Heart left ventricle (tissue), 16 donors: ENCODE measurements around the gene MSL3B.

Experiments used
- ATAC-seq, 4 donors: fragments of 200-7000 bp; cut with Tn5 transposase; one replicate each; pipeline ENCODE4 v1.9.1; 2020 to 2022; ENCODE audit warnings: moderate library complexity in 4 of 4, mild to moderate bottlenecking in 3 of 4, moderate number of reproducible peaks in 1 of 4
- DNase-seq, 5 donors: peaks; one replicate each; pipeline ENCODE4 v3.0.0-alpha.2; 2020
- H3K27ac ChIP-seq, 12 donors: fragments of 200-600 bp; sonication (generic) in 4 of 12; one replicate each; pipeline versions ENCODE4 v1.5.0 to v1.8.0; 2016 to 2022; ENCODE audit warnings: mild to moderate bottlenecking in 2 of 12
- H3K27me3 ChIP-seq, 9 donors: fragments of 200-600 bp; sonication (generic) in 2 of 9; one replicate each; pipeline versions ENCODE4 v1.5.1 to v1.8.0; 2016 to 2022; ENCODE audit warnings: mild to moderate bottlenecking in 3 of 9
- H3K36me3 ChIP-seq, 9 donors: fragments of 200-600 bp; sonication (generic) in 2 of 9; one replicate each; pipeline versions ENCODE4 v1.5.0 to v1.8.0; 2018 to 2022; ENCODE audit warnings: mild to moderate bottlenecking in 2 of 9
- H3K4me1 ChIP-seq, 12 donors: fragments of 200-600 bp; sonication (generic) in 4 of 12; one replicate each; pipeline versions ENCODE4 v1.5.0 to v1.8.0; 2016 to 2022; ENCODE audit warnings: mild to moderate bottlenecking in 3 of 12
- H3K4me3 ChIP-seq, 12 donors: fragments of 200-600 bp; sonication (generic) in 4 of 12; one replicate each; pipeline versions ENCODE4 v1.5.0 to v1.8.0; 2017 to 2022; ENCODE audit warnings: mild to moderate bottlenecking in 9 of 12, moderate library complexity in 4 of 12
- H3K9me3 ChIP-seq, 12 donors: fragments of 200-600 bp; sonication (generic) in 4 of 12; one replicate each; pipeline versions ENCODE4 v1.5.0 to v1.8.0; 2016 to 2022; ENCODE audit warnings: mild to moderate bottlenecking in 1 of 12
- CTCF ChIP-seq, 12 donors: fragments of 200-600 bp; sonication (generic) in 4 of 12; IDR thresholded peaks; one replicate each; pipeline versions ENCODE4 v1.5.0 to v1.8.0; 2018 to 2022; ENCODE audit warnings: antibody characterized with exemption in 12 of 12, mild to moderate bottlenecking in 5 of 12
- POLR2A ChIP-seq, 2 donors: fragments of 450-650 bp; IDR thresholded peaks; one replicate each; pipeline ENCODE4 v1.6.1; 2017; ENCODE audit warnings: antibody characterized with exemption in 2 of 2, mild to moderate bottlenecking in 2 of 2, moderate library complexity in 2 of 2
- WGBS, 4 donors: extraction: QIAGEN DNeasy Blood & Tissue Kit in 2 of 4; methylation state at CpG; one replicate each; pipeline versions ENCODE4 v1.1.5 to v1.1.7; 2013 to 2018; 5-methylcytosine and 5-hydroxymethylcytosine counted together
- intact Hi-C, 10 donors: fragments of 100-400 bp; cut with DNase I; formaldehyde crosslinking; loops; one replicate each; pipeline versions ENCODE4 v1.11.1 to v1.14.2; 2022
- donor health status: ischemic (EF 13 %, LVEDD 7.1; RV severe dilation, severe dysfunction).
- donor health status: healthy with polysubstance abuse.
- donor health status: DM: no; HTN: yes; CAD: no.
- donor health status: DM: no; HTN: no; CAD: no.
- donor health status: ischemic (EF 25% LVEDD 6.9; RV normal size, moderate dysfunction).
- donor health status: ischemic (EF 25% LVEDD 5.7; RV mildly dilated, moderate dysfunction).
- donor health status: healthy.
- donor health status: DM: yes; HTN: yes; CAD: no.
- donor health status: ischemic (EF 35%, LVEDD 5.7; RV mildly dilated, moderate dysfunction).
- donor health status: nonischemic (EF 11% LVEDD 7.7; RV severe dilation, severe dysfunction).
- donor health status: DM: yes; HTN: yes; CAD: no.
- donor health status: PGD.
- donor health status: ischemic (EF 29% LVEDD 5.4; RV normal size, mild dysfunction).
- donor health status: nonischemic (EF 23%, LVEDD 6.1; RV moderate dilation, normal function).

The MSL3B gene

GRCh38 chr2:233831861-233832260, 36.3 kb downstream of the MSL3B start:
- WGBS, 4 donors = 90 to 97% (median 94%) methylated on average over 6 of the region's 6 CpGs
- no peak overlapping the region for H3K27ac ChIP-seq
- H3K4me3 ChIP-seq = no peak overlapping the region
- H3K9me3 ChIP-seq = peaks cover 0 to 4% (median 0%) of the 10 kb centered on the region in 12 donors
- peaks cover 0 to 6% (median 0%) of the 10 kb centered on the region in 9 donors for H3K27me3 ChIP-seq
- H3K36me3 ChIP-seq = peaks cover 0 to 5% (median 0%) of the 10 kb centered on the region in 9 donors
- DNase-seq (no peak), ATAC-seq (no peak)
- intact Hi-C loops = no loop called here
- no peaks in the 10 kb centered on the region for H3K4me1 ChIP-seq
- TF ChIP-seq CTCF (IDR thresholded peaks at IDR 0.05) (no peak), POLR2A (IDR thresholded peaks at IDR 0.05) (no peak)

DNA sequence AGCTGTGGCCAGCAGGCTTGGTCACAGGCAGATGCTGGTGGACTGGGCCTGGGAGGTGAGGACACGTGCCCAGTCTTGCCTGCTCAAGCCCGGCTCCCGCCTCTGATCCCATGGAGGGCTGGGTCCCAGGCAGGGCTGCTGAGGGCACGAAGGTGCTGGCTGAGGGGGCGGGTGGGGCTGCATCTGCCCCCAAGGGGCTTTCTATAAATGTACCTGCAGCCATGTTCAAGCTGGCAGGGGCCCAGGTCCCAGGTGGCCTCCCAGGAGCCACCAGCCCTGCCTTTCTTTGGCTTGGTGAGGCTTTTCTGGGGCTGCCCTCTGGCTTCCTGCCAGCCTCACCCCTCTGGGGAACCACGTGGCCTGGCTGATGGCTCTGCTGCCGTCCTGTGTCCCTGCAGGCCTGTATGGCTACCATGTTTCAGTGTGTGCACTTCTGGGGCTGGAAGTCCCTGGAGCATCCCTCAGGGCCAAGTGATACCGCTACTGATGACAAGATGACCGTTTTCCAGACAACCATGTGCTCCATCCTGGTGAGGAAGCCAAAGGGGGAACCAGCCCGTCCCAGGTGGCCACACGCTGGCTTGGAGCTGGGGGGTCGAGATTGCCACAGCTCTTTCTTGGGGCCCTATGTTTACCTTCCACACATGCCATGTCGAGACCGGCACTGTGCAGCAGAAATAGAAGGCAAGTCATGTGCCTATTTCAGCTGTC, 37.0 kb downstream of the MSL3B start:
- Histone ChIP-seq H3K27ac (no peak overlapping the region), H3K27me3 (peaks cover 0 to 6% (median 0%) of the 10 kb centered on the region in 9 donors), H3K36me3 (peaks cover 0 to 5% (median 0%) of the 10 kb centered on the region in 9 donors), H3K4me3 (no peak overlapping the region), H3K9me3 (peaks cover 0 to 7% (median 0%) of the 10 kb centered on the region in 12 donors), H3K4me1 (no peaks in the 10 kb centered on the region)
- intact Hi-C loops = no loop called here
- ATAC-seq (no peak), DNase-seq (no peak)
- 62 to 82% (median 71%) methylated on average over 9 to 14 of the region's 14 CpGs for WGBS, 4 donors
- TF ChIP-seq CTCF (IDR thresholded peaks at IDR 0.05) (no peak), POLR2A (IDR thresholded peaks at IDR 0.05) (no peak)

DNA sequence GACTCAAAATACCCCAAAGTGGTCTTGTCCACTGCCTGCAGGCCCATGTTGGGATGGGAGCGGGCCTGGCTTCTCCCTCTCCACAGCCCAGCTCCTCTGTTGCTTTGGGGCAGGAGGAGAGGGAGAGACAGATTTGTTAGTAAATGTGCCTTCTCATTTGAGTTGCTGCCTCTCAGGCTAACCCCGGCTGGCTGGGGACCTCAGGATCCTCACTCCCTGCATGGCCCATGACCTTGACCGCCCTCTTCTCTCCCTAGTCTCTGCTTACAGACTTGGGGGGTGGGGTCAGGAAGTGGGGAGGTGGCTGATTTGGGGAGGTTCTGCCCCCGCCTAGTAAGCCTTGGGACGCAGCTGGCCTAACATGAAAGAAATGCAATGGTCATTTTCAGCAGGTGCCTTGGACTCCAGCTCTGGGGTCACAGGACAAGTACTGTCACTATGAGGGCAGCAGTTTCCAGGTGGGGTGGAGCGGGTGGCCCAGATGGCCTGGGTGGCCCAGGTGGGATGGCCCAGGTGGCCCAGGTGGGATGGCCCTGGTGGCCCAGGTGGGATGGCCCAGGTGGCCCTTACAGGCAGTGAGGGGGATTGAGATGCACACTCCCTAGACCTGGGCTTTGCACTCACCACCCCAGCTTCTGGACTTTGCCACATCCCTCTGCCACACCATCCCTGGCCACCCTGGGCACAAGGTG, 37.9 kb downstream of the MSL3B start:
- H3K27me3 ChIP-seq = peaks cover 0 to 6% (median 0%) of the 10 kb centered on the region in 9 donors
- ATAC-seq = no peak
- intact Hi-C loops = no loop called here
- TF ChIP-seq POLR2A (IDR thresholded peaks at IDR 0.05) = no peak
- no peak for TF ChIP-seq CTCF (IDR thresholded peaks at IDR 0.05)
- H3K27ac ChIP-seq = no peak overlapping the region
- H3K4me1 ChIP-seq = no peaks in the 10 kb centered on the region
- peaks cover 0 to under 1% (median 0%) of the 10 kb centered on the region in 9 donors for H3K36me3 ChIP-seq
- DNase-seq = no peak
- WGBS, 4 donors = 93 to 98% (median 95%) methylated on average over 5 to 6 of the region's 6 CpGs
- no peak overlapping the region for H3K4me3 ChIP-seq
- peaks cover 0 to 11% (median 0%) of the 10 kb centered on the region in 12 donors for H3K9me3 ChIP-seq
